Measurements from ENCODE around the gene NASP.

NASP gene

GRCh38 chr1:45623972-45624371, 40.1 kb downstream of the NASP start, which contains the start of gene CCDC17:
CCDC17 (minus strand) TSS chr1:45624054; CDS start chr1:45623909, 145 bp downstream.
- H3K4me3 ChIP-seq (ENCODE audit: low read depth, low read length) = no peak within 1 kb of the TSS
- TF ChIP-seq CTCF (IDR thresholded peaks at IDR 0.05; ENCODE audit: control insufficient read depth, extremely low read depth, insufficient read depth) = no peak
- peak; percentile 19 for DNase-seq (ENCODE audit: low read depth)

GRCh38 chr1:45629035-45629434, 45.2 kb downstream of the NASP start:
- H3K4me3 ChIP-seq (ENCODE audit: low read depth, low read length) = no peak overlapping the region
- no peak for TF ChIP-seq CTCF (IDR thresholded peaks at IDR 0.05; ENCODE audit: control insufficient read depth, extremely low read depth, insufficient read depth)
- DNase-seq (ENCODE audit: low read depth) = no peak

GRCh38 chr1:45630429-45630828, 46.6 kb downstream of the NASP start:
- no peak for TF ChIP-seq CTCF (IDR thresholded peaks at IDR 0.05; ENCODE audit: control insufficient read depth, extremely low read depth, insufficient read depth)
- no peak overlapping the region for H3K4me3 ChIP-seq (ENCODE audit: low read depth, low read length)
- no peak for DNase-seq (ENCODE audit: low read depth)

GRCh38 chr1:45635211-45635610, 51.4 kb downstream of the NASP start:
- TF ChIP-seq CTCF (IDR thresholded peaks at IDR 0.05; ENCODE audit: control insufficient read depth, extremely low read depth, insufficient read depth) = no peak
- no peak for DNase-seq (ENCODE audit: low read depth)
- no peak overlapping the region for H3K4me3 ChIP-seq (ENCODE audit: low read depth, low read length)

GRCh38 chr1:45640293-45640692, 56.5 kb downstream of the NASP start:
- DNase-seq (ENCODE audit: low read depth) = no peak
- no peak for TF ChIP-seq CTCF (IDR thresholded peaks at IDR 0.05; ENCODE audit: control insufficient read depth, extremely low read depth, insufficient read depth)
- no peak overlapping the region for H3K4me3 ChIP-seq (ENCODE audit: low read depth, low read length)

GRCh38 chr1:45643321-45643720, 59.5 kb downstream of the NASP start:
- H3K4me3 ChIP-seq (ENCODE audit: low read depth, low read length) = no peak overlapping the region
- no peak for TF ChIP-seq CTCF (IDR thresholded peaks at IDR 0.05; ENCODE audit: control insufficient read depth, extremely low read depth, insufficient read depth)
- DNase-seq (ENCODE audit: low read depth) = no peak

GRCh38 chr1:45643978-45644377, 60.1 kb downstream of the NASP start:
- peak; percentile 57 for DNase-seq (ENCODE audit: low read depth)
- peak; percentile 70 for TF ChIP-seq CTCF (IDR thresholded peaks at IDR 0.05; ENCODE audit: control insufficient read depth, extremely low read depth, insufficient read depth)
- no peak overlapping the region for H3K4me3 ChIP-seq (ENCODE audit: low read depth, low read length)
